Right hindlimb (tissue), 1 donor: ENCODE measurements around the gene CDR2L.
"Not testable (repeated sequence)": the region's sequence is repeated elsewhere in the genome, so short reads cannot be mapped to it uniquely, and the experiment has no call there.

Experiments used
- DNase-seq: peaks from one replicate; pipeline ENCODE4 v3.0.0-alpha.2; 2018

The CDR2L gene

GRCh38 chr17:75045946-75046406 is 58.5 kb downstream of the CDR2L start:
- DNase-seq = not testable (repeated sequence)

- peak; percentile 98 for DNase-seq
Observed at GRCh38 chr17:75046407-75047289, 59.2 kb downstream of the CDR2L start, which contains the start of the genes ATP5PD and KCTD2. TSS of gene ATP5PD (minus strand) at chr17:75046969. CDS start at chr17:75042650, 4,319 bp downstream. TSS of gene KCTD2 (plus strand) at chr17:75047225. CDS start at chr17:75047251, 26 bp downstream.

DNA sequence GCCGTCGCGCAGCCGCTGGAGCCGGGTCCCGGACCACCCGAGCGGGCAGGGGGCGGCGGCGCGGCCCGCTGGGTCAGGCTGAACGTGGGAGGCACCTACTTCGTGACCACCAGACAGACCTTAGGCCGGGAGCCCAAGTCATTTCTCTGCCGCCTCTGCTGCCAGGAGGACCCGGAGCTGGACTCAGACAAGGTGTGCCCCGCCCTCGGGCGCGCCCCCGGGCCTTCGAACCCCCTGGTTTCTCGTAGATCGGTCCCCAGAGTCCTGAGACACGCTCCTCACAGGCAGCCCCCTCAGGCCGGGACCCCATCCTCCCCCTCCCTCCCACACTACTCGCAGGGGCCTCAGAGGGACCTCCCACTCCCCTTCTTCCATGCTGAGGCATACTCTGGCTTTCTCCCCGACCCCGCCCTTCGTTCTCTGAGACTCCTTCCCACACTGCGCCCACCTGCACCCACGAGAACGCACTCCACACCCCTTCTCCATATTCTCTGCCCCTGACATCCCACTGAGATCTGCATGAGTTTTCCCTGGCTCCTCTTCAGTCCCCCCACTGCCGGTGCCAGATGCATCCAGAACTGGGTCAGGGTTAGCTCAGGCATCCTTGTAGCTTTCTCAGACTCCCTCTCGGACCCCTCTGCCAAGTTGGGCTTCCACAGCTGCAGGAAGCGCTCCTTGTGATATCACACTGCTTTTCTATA is 60.1 kb downstream of the CDR2L start:
- DNase-seq = peak; percentile 61

DNA sequence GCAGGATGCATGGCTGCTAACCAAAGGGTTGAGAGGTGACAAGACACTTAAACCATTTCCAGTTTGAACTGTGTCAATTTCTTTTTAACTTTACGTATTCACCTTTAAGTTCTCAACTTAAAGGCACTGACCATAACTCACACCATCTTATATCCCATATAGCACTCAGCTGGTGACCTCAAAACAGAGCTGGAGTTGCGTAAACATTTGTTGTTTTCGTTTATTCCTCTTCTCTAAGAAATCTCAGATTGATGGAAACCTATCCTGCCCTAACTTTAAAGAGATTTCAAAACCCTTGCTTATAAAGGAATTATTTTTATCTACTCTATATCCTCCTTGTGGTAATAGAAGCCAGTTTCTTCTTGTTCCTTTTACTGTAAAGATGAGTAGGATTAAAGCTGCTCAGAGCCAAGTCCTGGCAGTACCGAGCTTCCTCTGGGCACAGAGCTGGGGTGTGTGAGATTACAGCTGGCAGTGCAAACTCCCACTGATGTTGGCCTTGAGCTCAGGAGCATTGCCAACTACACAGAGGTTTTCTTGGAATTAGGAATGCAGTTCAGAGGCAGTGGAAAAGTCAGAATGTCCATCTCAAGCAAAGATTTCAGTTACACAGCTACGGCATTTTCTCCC is 60.9 kb downstream of the CDR2L start:
- peak; percentile 70 for DNase-seq

GRCh38 chr17:75049057-75049456 is 61.6 kb downstream of the CDR2L start:
- DNase-seq = no peak

- DNase-seq = no peak
Observed at GRCh38 chr17:75049706-75050105, 62.3 kb downstream of the CDR2L start.

DNA sequence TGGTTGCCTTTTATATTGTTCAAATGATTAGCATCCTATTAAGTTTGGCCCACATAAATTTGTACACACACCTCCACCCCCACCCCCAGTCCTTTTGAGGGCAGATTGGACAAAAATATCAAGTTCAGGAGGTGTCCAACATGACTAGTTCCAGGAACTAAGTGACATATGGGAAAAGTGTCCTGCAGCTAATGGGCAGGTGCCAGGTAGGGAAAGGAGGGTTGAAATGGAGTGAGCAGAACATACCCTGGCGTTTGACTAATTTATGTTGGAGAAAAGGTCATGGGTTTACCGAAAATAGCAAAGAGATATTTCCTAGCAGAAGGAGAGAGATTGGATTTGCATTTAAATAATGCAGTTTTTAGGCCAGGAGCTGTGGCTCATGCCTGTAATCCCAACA is 64.5 kb downstream of the CDR2L start:
- DNase-seq = no peak
